K562 (cell line): ENCODE measurements around the gene TBC1D25. TPM values are rescaled to one million over a fixed set of nuclear protein-coding genes. Genes with fewer than 3 reads are reported as not detected.

Experiments used
- C11orf30 ChIP-seq: fragments of 450-650 bp; IDR thresholded peaks from 2 replicates; pipeline ENCODE4 v1.6.1; 2016; ENCODE audit warnings: low read depth, mild to moderate bottlenecking
- CEBPG ChIP-seq, 3 experiments: fragments of 200-800 bp in 1 of 3; sonication (Bioruptor generic) in 1 of 3; sonication (generic) in 1 of 3; formaldehyde crosslinking in 1 of 3; IDR thresholded peaks in 2 of 3; conservative IDR thresholded peaks in 1 of 3; 2 replicates each; pipeline versions ENCODE4 v1.6.1 to v1.8.0; 2016 to 2022; ENCODE audit warnings: missing compliant biosample characterization in 2 of 3, missing genetic modification characterization in 2 of 3, mild to moderate bottlenecking in 1 of 3, missing genetic modification reagents in 1 of 3
- CXXC5 ChIP-seq: fragments of 250-450 bp; sonication (Bioruptor Pico); IDR thresholded peaks from 2 replicates; pipeline ENCODE4 v1.8.0; 2022; ENCODE audit warnings: inconsistent platforms, mild to moderate bottlenecking, moderate library complexity
- GATA2 ChIP-seq: sonication (generic); formaldehyde crosslinking; IDR thresholded peaks from 2 replicates; pipeline ENCODE4 v1.4.0; 2020; ENCODE audit warnings: mild to moderate bottlenecking, missing genetic modification reagents
- HMG20B ChIP-seq: fragments of 250-450 bp; sonication (Bioruptor Pico); IDR thresholded peaks from 2 replicates; pipeline ENCODE4 v1.5.0; 2021; ENCODE audit warnings: mild to moderate bottlenecking
- LARP7 ChIP-seq: fragments of 450-650 bp; IDR thresholded peaks from 2 replicates; pipeline ENCODE4 v1.6.1; 2016
- NR0B1 ChIP-seq: fragments of 450-650 bp; IDR thresholded peaks from one replicate; pipeline ENCODE4 v1.6.1; 2018; ENCODE audit warnings: mild to moderate bottlenecking, moderate library complexity; ENCODE audit not compliant: partially characterized antibody
- RAD51 ChIP-seq: fragments of 450-650 bp; IDR thresholded peaks from 2 replicates; pipeline ENCODE4 v1.7.1; 2016; ENCODE audit warnings: low read depth, mild to moderate bottlenecking, borderline replicate concordance
- RCOR1 ChIP-seq, 2 experiments: IDR thresholded peaks; 2 replicates each; pipeline ENCODE4 v1.6.1; 2012; ENCODE audit warnings: low read depth in 2 of 2, low read length in 2 of 2, borderline replicate concordance in 1 of 2, improper control_type of control experiment in 1 of 2
- RREB1 ChIP-seq: fragments of 250-450 bp; sonication (Bioruptor Pico); IDR thresholded peaks from 2 replicates; pipeline ENCODE4 v1.4.0; 2020
- SP1 ChIP-seq: sonication (generic); formaldehyde crosslinking; IDR thresholded peaks from 2 replicates; pipeline ENCODE4 v1.8.1; 2022; ENCODE audit warnings: mild to moderate bottlenecking, missing genetic modification reagents
- SRSF3 ChIP-seq: fragments of 200-400 bp; formaldehyde crosslinking; IDR thresholded peaks from 2 replicates; pipeline ENCODE4 v1.6.1; 2016; ENCODE audit warnings: mild to moderate bottlenecking, low read length, moderate library complexity; ENCODE audit not compliant: insufficient read depth
- ZFP30 ChIP-seq: fragments of 250-450 bp; sonication (Bioruptor Pico); IDR thresholded peaks from 2 replicates; pipeline ENCODE4 v1.8.0; 2022; ENCODE audit warnings: moderate library complexity, mild to moderate bottlenecking, inconsistent platforms, borderline replicate concordance
- ZMIZ1 ChIP-seq, 2 experiments: fragments of 150-350 bp in 1 of 2; IDR thresholded peaks; 2 replicates each; pipeline ENCODE4 v1.6.1; 2012 to 2016; ENCODE audit warnings: low read depth in 2 of 2, low read length in 2 of 2, mild to moderate bottlenecking in 1 of 2, moderate library complexity in 1 of 2
- ZNF584 ChIP-seq: fragments of 200-800 bp; sonication (Bioruptor generic); IDR thresholded peaks from 2 replicates; pipeline ENCODE4 v1.6.1; 2016; ENCODE audit warnings: low read depth, mild to moderate bottlenecking, missing genetic modification characterization, missing compliant biosample characterization
- polyA plus RNA-seq, 8 experiments: library from polyadenylated mRNA; depleted of rRNA in 4 of 8; stranded (reverse) in 5 of 8; unstranded in 3 of 8; fragments of >200 nt; fragmentation: Nextera tagmentation in 2 of 8; fragmentation: Illumina TruSeq in 1 of 8; extraction: Ambion mirVana in 2 of 8; extraction: Trizol in 1 of 8; gene quantifications; 2 replicates each; pipeline versions ENCODE4 v1.2.1 to v1.2.3, GENCODE V29; 2011 to 2014; ENCODE audit warnings: inconsistent platforms in 1 of 8, missing spikeins in 1 of 8
- total RNA-seq, 7 experiments: library from RNA; depleted of rRNA in 6 of 7; stranded (reverse); fragments of >200 nt in 6 of 7; fragmentation: Illumina TruSeq in 2 of 7; extraction: Trizol in 2 of 7; gene quantifications; 2 replicates each; pipeline versions ENCODE4 v1.2.1 to v1.2.3, GENCODE V29; 2011 to 2021; ENCODE audit warnings: low replicate concordance in 1 of 7

The TBC1D25 gene
- total and polyA plus RNA-seq, 9 of the 15 experiments (the other 6 are each of a cell fraction or from before 2014, with no cell fraction given) = 0.62 to 10.6 (median 3.9) TPM

GRCh38 chrX:48591255-48591791, 51.8 kb downstream of the TBC1D25 start (continued):
- TF ChIP-seq CXXC5 (0 out of 2 replicates have a peak, but pooled peaks have one; percentile 15), RAD51 (0 out of 2 replicates have a peak, but pooled peaks have one; percentile 20), CEBPG (CRISPR knock-in tag; IDR thresholded peaks at IDR 0.05) (0 out of 2 replicates have a peak, but pooled peaks have one; percentile 9), CEBPG (tag; conservative IDR thresholded peaks at IDR 0.05 in 1 of 2, IDR thresholded peaks at IDR 0.05 in 1 of 2) (peak; percentile 30 to 34; a peak in 1 of 4 replicates), GATA2 (CRISPR knock-in tag) (no peak), NR0B1 (no peak), ZMIZ1 (IDR thresholded peaks at IDR 0.05; ENCODE audit: low read depth in 2 of 2, low read length in 2 of 2) (no peak), HMG20B (no peak), SRSF3 (no peak), SP1 (no peak), RCOR1 (IDR thresholded peaks at IDR 0.05; ENCODE audit: borderline replicate concordance in 1 of 2, low read depth in 2 of 2, low read length in 2 of 2) (no peak), C11orf30 (no peak), ZFP30 (CRISPR knock-in tag) (no peak), LARP7 (no peak), ZNF584 (0 out of 2 replicates have a peak, but pooled peaks have one; percentile 35), RREB1 (CRISPR knock-in tag) (no peak)
